Activated CD8-positive, alpha-beta memory T cell treated with anti-CD3 and anti-CD28 coated beads for 24 hours (primary cell): ENCODE results near the gene TPK1.
A peak's percentile ranks its signal among the peaks of the same experiment; 100 is the strongest.

Source experiments
- DNase-seq: peaks from one replicate; pipeline ENCODE4 v3.0.0-alpha.2; 2020

The TPK1 gene

GRCh38 chr7:144835652-144836544 lies at the start of gene TPK1:
Gene TPK1 (minus strand): TSS chr7:144836053. CDS start chr7:144835602, 451 bp downstream.
- DNase-seq = peak; percentile 94

- no peak for DNase-seq
Observed at GRCh38 chr7:144885478-144885877, 49.6 kb upstream of the TPK1 start.

DNA sequence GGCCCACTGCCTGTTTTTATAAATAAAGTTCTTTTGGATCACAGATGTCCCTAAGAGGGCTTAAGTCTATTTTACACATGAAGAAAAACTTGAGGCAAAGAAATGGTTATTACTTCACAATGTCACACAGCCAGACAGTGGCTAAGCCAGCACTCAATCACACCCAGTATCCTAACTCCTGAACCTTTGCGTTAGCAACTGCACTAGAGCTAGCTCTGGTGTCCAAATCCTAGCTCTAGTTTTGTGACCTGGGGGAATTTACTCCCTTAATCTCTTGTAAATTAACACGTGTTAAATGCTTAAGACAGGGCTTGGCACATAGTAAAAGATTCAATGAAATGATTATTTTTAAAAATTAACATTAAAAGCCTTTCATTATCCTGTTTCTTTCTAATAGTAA lies 49.0 kb upstream of the TPK1 start:
- DNase-seq = no peak

GRCh38 chr7:144873316-144873845 lies 37.5 kb upstream of the TPK1 start:
- DNase-seq = no peak

GRCh38 chr7:144869082-144869481 lies 33.2 kb upstream of the TPK1 start:
- no peak for DNase-seq

DNA sequence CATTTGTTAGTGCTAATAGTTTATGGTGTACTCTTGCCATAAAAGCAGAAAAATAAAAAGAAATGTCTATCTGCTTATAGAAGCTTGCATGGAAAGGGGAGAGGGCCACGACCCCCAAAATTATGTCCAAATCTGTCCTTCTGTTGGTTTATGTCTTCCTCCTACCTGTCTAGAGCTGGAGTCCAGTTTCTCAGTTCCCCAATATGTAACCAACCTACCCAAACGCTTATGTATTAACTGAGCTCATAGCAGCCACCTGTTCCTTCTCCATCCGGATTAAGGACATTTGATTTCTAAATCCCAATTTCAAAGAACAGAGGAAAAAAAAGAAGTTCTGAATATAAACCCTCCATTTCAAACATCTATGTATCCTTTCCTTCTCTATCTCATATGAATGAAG lies 30.3 kb upstream of the TPK1 start:
- no peak for DNase-seq

- DNase-seq = no peak
Observed at GRCh38 chr7:144863320-144863647, 27.4 kb upstream of the TPK1 start.

- DNase-seq = no peak
Observed at GRCh38 chr7:144862612-144863319, 26.9 kb upstream of the TPK1 start.

- no peak for DNase-seq
Observed at GRCh38 chr7:144859739-144860138, 23.9 kb upstream of the TPK1 start.

GRCh38 chr7:144857463-144857862 lies 21.6 kb upstream of the TPK1 start:
- DNase-seq = no peak

DNA sequence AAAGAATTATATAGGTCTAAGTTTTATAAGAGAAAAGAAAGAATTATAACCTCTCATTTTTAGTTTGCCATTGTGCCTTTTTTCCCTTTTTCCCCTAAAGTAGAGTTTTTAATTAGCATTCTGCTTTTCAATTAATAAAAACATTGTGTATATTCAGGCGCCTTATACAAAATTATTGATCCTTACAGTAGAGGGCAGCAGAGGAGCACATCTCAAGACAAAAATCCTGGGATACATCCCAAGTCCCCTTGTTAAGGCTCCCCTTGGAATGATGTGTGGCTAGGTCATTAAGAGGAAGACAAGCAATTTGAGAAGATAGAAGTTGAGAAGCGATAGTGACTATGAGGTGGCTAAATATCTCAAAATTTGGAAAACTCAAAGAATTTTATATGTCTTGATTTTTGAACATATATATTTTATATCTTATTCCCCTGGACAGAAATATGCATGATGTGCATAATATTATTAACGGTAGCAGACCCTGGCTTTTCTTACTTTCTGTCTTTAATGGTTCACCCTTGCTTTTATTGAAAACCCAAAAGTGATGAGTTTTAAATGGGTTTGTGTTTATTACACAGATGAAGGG lies 19.1 kb upstream of the TPK1 start:
- no peak for DNase-seq

DNA sequence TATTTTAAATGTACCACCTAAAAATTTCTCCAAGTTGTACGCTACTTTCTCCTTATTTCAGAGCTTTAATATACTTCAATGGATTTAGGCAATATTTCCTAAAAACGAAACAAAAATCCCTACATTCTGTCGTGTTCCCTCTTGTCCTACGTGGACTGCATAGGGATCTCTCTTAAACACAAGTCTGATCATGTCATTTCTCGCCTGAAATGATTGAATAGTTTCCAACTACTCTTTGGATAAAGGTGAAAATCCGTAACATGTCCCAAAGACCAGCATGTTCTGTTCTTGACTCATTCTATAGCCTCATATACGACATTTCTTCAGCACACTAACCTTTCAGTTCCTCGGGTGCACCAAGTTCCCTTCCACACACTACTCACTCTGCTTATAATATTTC lies 17.7 kb upstream of the TPK1 start:
- no peak for DNase-seq

- DNase-seq = no peak
Observed at GRCh38 chr7:144848078-144848477, 12.2 kb upstream of the TPK1 start.

DNA sequence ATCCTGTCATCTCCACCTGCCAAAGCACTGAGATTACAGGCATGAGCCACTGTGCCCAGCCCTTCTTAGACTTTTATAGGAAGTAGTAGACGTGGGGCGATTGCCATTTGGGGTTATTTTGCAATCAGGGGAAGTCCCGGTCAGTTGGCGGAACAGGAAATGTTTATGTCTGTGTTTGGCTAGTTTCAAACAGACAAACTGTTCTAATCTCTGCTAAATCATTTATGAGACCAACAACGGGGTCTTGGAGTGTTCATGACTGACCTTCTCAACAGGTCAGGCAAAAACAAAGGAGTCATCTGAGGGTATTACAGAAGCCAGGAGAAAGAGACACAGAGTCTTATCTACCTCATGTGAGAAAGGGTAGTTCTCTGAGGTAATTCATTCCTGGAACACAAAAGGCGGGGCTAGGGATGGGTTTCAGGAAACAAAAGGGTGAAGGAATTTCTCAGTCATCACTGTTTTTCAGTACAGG lies 6.6 kb upstream of the TPK1 start:
- no peak for DNase-seq

GRCh38 chr7:144836545-144836842 lies 641 bp upstream of the TPK1 start:
- no peak for DNase-seq

GRCh38 chr7:144835155-144835611 lies 670 bp downstream of the TPK1 start:
- DNase-seq = peak; percentile 84

DNA sequence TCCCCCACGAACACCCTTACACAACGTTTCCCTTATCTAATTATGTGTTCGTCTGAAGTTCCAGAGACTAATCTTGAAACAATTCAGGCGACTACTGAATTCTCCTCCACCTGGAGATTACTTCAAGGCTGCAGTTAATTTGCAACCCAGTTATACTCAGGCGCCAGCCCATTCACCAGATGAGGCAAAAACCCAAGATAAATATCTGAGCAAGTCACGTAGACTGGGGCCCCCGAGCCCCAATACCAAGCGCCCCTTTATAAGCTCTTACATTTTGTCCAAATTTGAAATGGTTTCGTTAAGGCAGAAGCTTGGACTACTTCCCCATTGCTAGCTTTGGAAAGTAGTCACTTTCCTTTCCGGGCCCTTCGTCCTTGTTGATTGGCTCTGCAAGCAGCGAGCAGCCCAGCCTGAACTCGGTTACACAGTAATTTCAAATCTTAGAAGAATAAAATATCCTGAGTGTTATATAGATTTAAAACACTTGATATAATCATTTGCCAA lies 1.2 kb downstream of the TPK1 start:
- no peak for DNase-seq

GRCh38 chr7:144830811-144831210 lies 5.0 kb downstream of the TPK1 start:
- DNase-seq = no peak

DNA sequence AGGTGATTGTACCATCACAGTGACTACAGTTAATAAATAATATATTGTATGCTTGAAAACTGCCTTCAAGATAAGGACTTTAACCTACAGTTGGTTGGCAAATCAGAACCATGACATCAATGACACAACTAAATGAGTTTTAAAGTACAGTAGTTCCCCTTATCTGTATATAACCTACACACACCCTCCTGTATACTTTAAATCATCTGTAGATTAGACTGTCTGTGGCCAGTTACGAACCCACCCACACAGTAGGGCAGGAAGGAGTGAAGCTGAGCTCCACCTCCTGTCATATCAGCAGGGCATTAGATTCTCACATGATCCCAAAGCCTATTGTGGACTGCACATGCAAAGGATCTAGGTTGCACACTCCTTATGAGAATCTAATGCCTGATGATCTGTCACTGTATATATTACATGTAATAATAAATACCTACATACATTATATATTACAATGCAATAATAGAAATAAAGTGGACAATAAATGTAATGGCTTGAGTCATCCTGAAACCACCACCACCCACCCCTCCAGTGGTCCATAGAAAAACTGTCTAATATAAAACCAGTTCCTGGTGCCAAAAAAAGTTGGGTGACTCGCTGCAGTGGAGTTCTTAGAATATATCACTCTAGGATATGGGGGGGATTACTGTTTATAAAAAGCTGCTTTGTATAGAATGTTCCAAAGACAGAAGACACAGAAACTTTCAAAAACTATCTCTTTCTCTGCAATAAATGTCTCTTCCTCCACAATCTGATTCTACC lies 5.6 kb downstream of the TPK1 start:
- DNase-seq = no peak

GRCh38 chr7:144827621-144828020 lies 8.2 kb downstream of the TPK1 start:
- no peak for DNase-seq

GRCh38 chr7:144826208-144826607 lies 9.6 kb downstream of the TPK1 start:
- no peak for DNase-seq

DNA sequence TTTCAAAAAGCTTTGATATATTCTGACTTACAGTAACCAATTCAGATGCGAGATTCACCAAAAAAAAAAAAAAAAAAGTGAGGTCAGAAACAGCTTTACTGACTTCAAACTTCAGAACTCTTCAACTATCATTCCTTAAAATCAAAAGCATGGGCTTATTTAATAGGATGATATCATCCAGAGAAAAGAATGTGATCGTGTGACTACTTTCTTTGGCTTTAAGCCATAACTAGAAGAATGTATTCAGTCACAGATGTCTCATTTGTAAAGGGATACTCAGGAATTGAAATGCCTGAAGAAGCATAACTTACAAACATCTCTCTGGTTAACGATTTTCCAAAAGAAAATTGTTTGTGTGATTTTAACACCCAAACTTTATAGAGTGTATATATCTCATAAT lies 11.5 kb downstream of the TPK1 start:
- no peak for DNase-seq

DNA sequence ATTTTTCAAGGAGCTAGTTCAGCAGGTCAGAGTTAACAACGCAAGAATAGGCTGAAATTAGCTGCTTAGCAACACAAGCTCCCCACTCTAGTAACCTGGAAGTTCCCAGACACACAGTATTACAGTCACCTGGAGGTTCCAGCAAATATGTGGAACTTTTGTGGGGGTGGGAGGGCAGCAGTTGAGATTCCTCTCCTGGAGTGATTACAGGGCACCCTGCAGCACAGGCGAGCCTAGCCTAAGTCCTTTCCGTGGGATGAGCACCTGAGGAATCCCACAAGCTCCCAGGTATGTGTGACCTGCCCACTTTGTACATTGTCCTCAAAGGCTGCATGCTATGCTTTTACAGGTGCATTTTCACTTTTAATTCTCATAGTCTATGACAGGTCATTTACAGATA lies 13.6 kb downstream of the TPK1 start:
- no peak for DNase-seq
